PFSK-1 (cell line): Measurements from ENCODE around the gene MYH10.

ENCODE experiments used
- POLR2AphosphoS5 ChIP-seq: IDR thresholded peaks from 2 replicates; pipeline ENCODE4 v1.6.1; 2012; ENCODE audit warnings: low read depth, mild to moderate bottlenecking, control low read depth, low read length, moderate library complexity
- REST ChIP-seq, 2 experiments: IDR thresholded peaks; 2 replicates each; pipeline versions ENCODE4 v1.6.1 to v1.8.0; 2011 to 2012; ENCODE audit warnings: low read depth in 2 of 2, low read length in 2 of 2, control low read depth in 1 of 2, inconsistent platforms in 1 of 2, mild to moderate bottlenecking in 1 of 2, moderate library complexity in 1 of 2; ENCODE audit not compliant: insufficient read depth in 1 of 2
- SIN3A ChIP-seq: IDR thresholded peaks from 2 replicates; pipeline ENCODE4 v1.6.1; 2012; ENCODE audit warnings: mild to moderate bottlenecking, low read length, moderate library complexity, borderline replicate concordance; ENCODE audit not compliant: insufficient read depth
- TAF1 ChIP-seq: IDR thresholded peaks from 2 replicates; pipeline ENCODE4 v1.6.1; 2012; ENCODE audit warnings: low read length, control low read depth, borderline replicate concordance; ENCODE audit not compliant: insufficient read depth

- TF ChIP-seq REST (IDR thresholded peaks at IDR 0.05; ENCODE audit: insufficient read depth in 1 of 2, low read depth in 2 of 2, low read length in 2 of 2) (no peak), POLR2AphosphoS5 (no peak), TAF1 (no peak), SIN3A (no peak)
Observed at GRCh38 chr17:8606401-8606800, 24.1 kb downstream of the MYH10 start.
